Cardiac fibroblast (primary cell): ENCODE results near the gene COQ2.

Experiments used
- DNase-seq, 2 donors: peaks; one replicate each; pipeline versions ENCODE4 v3.0.0 to v3.0.0-alpha.2; 2010; ENCODE audit warnings: low read depth in 2 of 2
- H3K4me3 ChIP-seq, 2 donors: replicated peaks in 1 of 2; 1 replicate in 1 of 2; 2 replicates in 1 of 2; pipeline ENCODE4 v1.5.1; 2011; ENCODE audit warnings: low read depth in 2 of 2, low read length in 2 of 2, mild to moderate bottlenecking in 2 of 2, moderate library complexity in 1 of 2
- TF ChIP-seq, protein P1 (sequence below): IDR thresholded peaks from one replicate; pipeline ENCODE4 v1.5.1; 2011; ENCODE audit warnings: low read depth, mild to moderate bottlenecking, low read length, inconsistent platforms

Gene COQ2

DNA sequence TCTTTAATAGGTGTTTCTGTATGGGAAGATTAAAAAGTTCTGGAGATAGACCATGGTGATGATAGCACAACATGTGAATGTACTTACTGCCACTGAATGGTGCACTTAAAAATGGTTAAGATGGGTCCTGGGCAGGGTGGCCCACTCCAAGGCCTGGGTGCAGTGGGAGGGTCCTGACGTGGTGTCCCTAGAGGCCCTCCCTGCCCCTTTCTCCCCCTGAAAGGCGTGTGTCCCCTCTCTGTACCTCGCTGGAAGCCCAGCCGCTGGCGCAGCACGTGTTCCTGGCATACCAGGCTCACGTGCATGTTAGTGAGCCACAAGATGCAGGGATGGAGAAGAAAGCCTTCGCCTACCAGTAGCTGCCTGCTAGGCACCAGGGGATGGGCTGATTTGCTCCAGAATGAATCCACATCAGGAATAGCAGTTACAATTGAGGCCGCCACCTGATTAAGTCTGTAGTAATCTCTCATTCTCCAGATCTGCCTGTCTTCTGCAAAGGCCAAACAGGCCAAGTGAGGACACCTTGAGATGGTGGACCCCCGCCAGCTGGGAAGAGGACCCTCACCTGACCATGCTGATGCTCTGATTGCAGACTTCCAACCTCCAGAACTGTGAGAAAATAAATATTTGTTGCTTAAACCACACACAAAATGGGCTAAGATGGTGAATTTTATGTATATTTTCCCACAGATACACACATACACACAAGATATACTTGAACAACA lies 67.5 kb downstream of the COQ2 start:
- no peak for DNase-seq
- TF ChIP-seq, protein P1, sequence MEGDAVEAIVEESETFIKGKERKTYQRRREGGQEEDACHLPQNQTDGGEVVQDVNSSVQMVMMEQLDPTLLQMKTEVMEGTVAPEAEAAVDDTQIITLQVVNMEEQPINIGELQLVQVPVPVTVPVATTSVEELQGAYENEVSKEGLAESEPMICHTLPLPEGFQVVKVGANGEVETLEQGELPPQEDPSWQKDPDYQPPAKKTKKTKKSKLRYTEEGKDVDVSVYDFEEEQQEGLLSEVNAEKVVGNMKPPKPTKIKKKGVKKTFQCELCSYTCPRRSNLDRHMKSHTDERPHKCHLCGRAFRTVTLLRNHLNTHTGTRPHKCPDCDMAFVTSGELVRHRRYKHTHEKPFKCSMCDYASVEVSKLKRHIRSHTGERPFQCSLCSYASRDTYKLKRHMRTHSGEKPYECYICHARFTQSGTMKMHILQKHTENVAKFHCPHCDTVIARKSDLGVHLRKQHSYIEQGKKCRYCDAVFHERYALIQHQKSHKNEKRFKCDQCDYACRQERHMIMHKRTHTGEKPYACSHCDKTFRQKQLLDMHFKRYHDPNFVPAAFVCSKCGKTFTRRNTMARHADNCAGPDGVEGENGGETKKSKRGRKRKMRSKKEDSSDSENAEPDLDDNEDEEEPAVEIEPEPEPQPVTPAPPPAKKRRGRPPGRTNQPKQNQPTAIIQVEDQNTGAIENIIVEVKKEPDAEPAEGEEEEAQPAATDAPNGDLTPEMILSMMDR: no peak
- H3K4me3 ChIP-seq: no peak overlapping the region

DNA sequence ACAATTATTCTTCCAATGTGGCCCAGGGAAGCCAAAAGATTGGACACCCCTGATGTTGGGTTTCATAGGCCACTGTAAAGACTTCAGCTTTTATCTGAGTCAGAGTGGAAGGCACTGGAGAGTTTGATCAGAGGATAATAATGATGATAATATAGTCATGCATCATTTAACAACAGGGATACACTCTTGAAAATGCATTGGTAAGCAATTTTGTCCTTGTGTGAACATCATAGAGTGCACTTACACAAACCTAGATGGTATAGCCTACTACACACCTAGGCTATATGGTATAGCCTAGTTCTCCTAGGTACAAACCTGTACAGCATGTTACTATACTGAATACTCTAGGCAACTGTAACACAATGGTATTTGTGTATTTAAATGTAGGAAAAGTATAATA lies 70.5 kb downstream of the COQ2 start:
- no peak for DNase-seq
- H3K4me3 ChIP-seq: no peak overlapping the region
- TF ChIP-seq, protein P1: no peak
